Stimulated activated CD8-positive, alpha-beta memory T cell treated with anti-CD3 and anti-CD28 coated beads, Interleukin-7, amount 100 ng/mL, for 1 hour (primary cell): ENCODE results near the gene SPO11.

Experiments used
- DNase-seq, 2 donors: peaks; one replicate each; pipeline ENCODE4 v3.0.0-alpha.2; 2020; ENCODE audit warnings: low read depth in 2 of 2

Gene SPO11

GRCh38 chr20:57310821-57311514 is 18.6 kb upstream of the SPO11 start:
- DNase-seq, result no peak

GRCh38 chr20:57312138-57312537 is 17.5 kb upstream of the SPO11 start:
- no peak for DNase-seq

GRCh38 chr20:57313230-57313629 is 16.4 kb upstream of the SPO11 start:
- DNase-seq, result no peak

DNA sequence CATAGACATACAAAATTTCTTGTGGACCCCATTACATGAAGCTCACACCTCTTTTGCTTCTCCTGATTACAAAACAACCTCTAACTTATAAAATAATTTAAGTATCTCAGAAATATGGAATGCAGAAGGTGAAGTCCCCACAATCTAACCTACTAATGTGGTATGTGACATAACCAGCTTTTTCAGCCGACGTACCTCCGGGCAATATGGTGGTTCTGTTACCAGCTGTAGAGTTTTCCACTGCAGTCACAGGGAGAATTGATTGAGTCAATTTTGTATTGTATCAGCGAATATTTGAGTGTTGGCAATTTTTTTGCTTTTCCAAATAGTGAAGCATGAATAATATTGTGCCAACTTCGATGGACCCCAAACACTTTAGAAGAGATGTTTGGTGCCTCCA is 15.7 kb upstream of the SPO11 start:
- no peak for DNase-seq

DNA sequence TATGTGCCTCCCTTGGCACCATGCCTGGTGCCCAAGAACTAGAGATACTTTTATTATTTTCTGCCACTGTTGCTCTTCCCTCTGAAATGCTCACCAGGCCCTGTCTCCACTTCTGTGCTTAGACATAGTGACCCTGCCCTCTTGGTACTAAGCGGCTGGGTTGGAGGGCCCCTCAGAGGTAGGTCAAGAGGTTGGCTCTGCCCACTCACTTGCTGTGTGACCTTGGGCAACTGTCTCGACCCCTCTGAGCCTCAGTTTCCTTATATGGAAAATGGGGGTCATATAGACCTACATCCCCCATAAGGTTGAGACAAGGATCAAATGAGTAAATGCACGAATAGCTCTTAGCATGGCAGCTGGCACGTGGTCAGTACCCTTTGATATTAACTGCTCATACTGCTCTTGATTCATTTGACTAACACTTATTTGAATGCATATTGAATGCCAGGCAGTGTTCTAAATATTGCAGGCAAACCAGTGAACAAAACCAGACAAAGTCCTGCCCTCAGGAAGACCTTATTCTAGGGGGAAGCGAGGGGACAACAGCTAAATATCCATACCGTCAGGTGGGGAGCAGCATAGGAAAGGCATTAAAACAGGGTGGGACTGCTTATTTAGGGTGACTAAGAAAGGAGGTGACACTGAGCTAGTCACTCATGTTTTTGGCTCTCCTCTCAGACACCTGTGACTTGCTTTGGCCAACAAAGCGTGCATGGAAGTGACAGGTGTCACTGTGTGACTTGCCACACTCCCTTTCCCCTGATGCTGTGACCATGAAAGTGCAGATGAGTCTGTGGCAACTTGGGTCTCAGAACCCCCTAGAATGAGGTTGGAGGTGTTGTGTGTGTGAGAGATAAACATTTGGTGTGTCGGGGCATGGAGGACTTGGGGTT is 14.3 kb upstream of the SPO11 start:
- no peak for DNase-seq

DNA sequence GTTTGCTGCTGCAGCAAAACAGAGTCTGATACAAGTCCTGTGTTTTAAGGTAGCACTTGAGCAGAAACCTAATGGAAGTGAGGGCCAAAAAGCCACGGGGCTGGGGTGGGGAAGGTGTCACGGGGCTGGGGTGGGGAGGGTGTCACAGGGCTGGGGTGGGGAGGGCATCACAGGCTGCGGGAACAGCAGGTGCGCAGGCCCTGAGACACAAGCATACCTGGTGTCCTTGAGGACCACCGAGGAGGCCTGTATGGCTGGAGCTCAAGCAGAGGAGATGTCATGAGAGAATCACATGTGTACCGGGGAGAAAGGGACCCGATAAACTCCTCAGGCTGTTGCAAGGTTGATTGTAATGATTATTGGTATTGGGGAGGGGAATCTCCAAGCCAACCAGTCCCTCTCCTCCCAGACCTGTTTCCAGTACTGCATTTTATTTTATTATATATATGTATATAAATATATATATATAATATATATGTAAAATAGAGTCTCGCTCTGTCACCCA is 13.6 kb upstream of the SPO11 start:
- DNase-seq, result no peak

GRCh38 chr20:57316795-57317201 is 12.8 kb upstream of the SPO11 start:
- no peak for DNase-seq

- DNase-seq, result no peak
Measured at GRCh38 chr20:57317316-57317788, 12.3 kb upstream of the SPO11 start.

DNA sequence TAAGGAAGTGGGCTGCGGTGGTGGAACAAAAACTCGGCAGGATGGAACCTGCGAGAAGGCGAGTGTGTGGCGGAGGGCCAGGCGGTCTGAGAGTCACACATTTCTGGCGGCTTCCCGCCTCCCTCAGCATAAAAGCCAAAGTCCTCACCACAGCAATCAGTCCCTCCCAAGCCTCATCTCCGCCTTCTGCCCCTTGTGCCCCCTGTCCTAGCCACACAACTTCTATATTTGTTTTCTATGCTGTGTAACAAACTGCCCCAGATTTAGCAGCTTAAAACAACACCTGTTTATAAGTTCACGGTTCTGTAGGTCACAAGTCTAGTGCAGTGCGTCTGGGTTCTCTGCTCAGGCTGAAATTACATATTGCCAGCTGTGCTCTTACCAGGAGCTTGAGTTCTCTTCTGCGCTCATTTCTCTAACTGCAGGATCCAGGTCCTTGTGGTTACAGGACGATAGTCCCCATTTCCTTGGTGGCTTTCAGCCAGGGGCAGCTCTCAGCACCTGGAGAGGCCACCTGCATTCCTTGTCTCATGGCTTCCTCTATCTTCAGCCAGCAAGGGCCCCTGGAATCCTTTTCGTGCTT is 11.7 kb upstream of the SPO11 start:
- DNase-seq, result no peak

DNA sequence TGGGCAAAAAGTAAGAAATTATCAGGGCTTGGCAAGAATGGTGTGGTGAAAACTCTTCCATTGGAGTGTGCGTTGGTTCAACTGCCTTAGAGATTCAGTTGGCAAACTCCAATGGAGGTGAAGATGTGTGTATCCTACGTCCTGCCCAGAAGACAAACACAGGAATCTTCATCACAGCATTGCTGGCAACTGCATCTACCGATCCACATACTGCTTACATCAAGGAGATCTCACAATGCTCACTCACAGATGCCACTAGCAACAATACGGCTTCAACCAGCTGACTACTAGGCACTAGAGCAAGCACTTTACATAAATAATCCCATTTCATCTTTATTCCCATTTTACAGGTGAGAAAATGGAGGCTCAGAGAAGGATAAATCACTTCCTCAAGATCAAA is 10.0 kb upstream of the SPO11 start:
- DNase-seq, result no peak

DNA sequence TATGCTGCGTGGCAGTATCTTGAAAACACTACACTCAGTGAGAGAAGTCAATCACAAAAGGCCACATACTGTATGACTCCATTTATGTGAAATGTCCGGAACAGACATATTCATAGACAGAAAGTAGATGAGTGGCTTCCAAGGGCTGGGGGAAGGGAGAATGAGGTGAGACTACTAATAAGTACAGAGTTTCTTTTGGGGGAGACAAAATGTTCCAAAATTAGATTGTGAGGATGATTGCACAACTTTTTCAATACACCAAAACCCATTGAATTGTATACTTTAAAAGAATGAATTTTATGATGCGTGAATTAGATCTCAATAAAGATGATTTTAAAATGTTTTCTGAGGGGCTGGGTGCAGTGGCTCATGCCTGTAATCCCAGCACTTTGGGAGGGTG is 9.2 kb upstream of the SPO11 start:
- DNase-seq, result no peak

- no peak for DNase-seq
Measured at GRCh38 chr20:57321142-57321541, 8.5 kb upstream of the SPO11 start.

- no peak for DNase-seq
Measured at GRCh38 chr20:57322476-57322875, 7.1 kb upstream of the SPO11 start.

- DNase-seq, result no peak
Measured at GRCh38 chr20:57323034-57323433, 6.6 kb upstream of the SPO11 start.

DNA sequence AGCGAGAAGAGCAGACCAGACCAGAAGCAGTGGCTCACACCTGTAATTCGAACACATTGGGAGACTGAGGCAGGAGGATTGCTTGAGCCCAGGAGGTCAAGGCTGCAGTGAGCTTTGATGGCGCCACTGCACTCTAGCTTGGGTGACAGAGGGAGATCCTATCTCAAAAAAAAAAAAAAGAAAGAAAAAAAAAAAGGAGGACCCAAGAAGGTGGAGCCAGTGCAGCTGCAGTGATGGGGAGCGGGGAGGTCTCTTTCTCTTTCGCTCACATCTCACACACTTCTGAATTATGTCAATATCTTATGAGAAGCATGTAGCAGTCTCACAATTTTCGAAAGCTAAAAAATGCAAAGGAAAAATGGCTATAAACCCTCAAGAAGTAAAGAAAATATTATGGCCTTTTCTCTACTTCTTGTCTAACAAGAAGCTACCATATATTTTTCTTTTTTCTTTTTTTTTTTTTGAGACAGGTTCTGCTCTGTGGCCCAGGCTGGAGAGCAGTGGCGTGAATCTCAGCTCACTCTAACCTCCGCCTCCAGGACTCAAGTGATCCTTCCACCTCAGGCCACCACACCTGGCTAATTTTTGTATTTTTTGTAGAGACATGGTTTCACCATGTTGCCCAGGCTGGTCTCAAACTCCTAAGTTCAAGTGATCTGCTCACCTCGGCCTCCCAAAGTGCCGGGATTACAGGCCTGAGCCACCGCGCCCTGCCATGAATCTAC is 3.8 kb upstream of the SPO11 start:
- no peak for DNase-seq

DNA sequence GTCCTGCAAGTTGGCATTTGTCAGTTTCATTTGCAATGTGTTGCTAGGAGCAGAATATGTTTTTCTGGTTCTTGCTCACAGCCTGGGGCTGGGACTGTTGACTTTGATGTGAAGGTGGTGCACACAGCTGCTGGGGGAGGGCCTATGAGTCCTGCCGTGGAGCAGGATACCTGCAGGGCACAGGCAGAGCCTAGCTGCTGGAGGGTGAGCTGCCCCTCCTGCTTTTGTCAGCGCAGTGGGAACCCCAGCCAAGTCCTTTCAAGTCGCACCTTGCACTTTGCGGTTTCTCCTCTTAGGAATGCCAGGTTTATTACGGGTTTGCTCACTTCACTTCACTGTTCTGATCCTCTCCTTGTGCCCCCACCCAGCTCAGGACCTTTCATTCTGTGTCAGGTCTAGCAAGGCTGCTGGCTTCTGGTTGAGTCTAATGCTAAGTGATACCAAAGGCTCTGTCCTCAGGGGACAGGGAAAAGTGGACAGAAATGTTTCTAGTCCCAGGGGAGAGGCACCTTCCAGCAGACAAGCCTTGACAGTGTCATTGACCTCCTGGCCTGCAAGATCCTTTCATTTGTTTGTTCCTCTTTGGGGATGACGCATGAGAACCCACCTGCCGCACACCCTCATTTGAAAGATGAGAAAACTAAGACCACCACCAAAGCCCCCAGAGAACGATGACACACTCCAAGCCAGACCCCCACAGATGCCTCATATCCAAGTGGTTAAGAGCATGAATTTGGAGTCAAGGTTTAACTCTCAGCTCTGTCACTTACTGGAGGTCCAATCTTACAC is 2.7 kb upstream of the SPO11 start:
- no peak for DNase-seq

DNA sequence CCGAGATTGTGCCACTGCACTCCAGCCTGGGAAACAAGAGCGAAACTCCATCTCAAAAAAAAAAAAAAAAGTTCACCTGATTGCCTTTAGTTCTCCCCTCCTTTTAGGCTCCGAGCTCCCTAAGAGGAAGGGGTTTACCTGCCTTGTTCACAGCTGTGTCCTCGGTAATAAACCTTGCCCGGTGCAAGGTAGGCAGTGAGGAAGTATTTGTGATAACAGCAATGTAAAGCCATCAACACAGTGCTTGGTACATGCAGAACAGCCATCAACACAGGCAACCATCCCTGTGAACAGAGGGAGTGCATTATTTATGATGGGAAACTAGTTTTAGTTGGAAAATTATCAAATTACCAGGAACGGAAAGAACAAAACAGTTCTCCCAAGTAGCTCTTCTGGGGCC is 1.8 kb upstream of the SPO11 start:
- no peak for DNase-seq

DNA sequence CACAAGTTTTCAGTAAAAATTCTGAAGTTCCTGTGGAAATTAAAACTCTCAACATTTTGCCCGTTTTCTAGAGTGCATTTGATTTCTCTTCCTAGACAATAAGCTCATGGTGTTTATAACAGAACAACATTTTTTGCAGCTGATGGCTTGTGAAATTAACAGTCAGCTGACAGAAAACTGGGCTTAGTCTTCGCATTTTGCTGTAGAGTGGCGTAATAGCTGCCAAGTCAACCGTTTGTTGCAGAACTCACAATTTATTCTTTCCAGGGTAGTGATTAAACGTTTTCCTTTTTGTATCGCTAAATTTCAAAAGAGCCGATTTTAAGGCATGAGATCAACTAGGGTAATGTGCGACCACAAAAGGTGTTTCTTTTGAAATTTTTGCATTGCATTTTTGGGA is 1.4 kb downstream of the SPO11 start:
- DNase-seq, result no peak

- DNase-seq, result no peak
Measured at GRCh38 chr20:57332105-57333089, 2.8 kb downstream of the SPO11 start.

- DNase-seq, result no peak
Measured at GRCh38 chr20:57335392-57335791, 5.8 kb downstream of the SPO11 start.
